Activated naive CD4-positive, alpha-beta T cell treated with anti-CD3 and anti-CD28 coated beads for 36 hours (primary cell): Measurements from ENCODE around the gene RSRC2. TPM values are rescaled to one million over a fixed set of nuclear protein-coding genes. Genes with fewer than 3 reads are reported as not detected.
"Not testable (repeated sequence)": the region's sequence is repeated elsewhere in the genome, so short reads cannot be mapped to it uniquely, and the experiment has no call there.

Source experiments
- CTCF ChIA-PET: fragments of 350-600 bp; sonication (Branson Sonifier 250); formaldehyde crosslinking; loops from one replicate; lab custom pipeline; 2021; ENCODE audit warnings: antibody characterized with exemption; lab: Charles Lee
- DNase-seq: peaks from one replicate; pipeline ENCODE4 v3.0.0-alpha.2; 2020
- H3K27ac Mint-ChIP-seq: one replicate; pipeline ENCODE4 v1.8.0; 2021; ENCODE audit warnings: mild to moderate bottlenecking, mixed read lengths
- H3K27me3 Mint-ChIP-seq: one replicate; pipeline ENCODE4 v1.8.0; 2021; ENCODE audit warnings: low read depth, mixed read lengths
- H3K36me3 Mint-ChIP-seq: one replicate; pipeline ENCODE4 v1.8.0; 2021; ENCODE audit warnings: low read depth, mixed read lengths
- H3K4me1 Mint-ChIP-seq: one replicate; pipeline ENCODE4 v1.8.0; 2021; ENCODE audit warnings: low read depth, mixed read lengths
- H3K4me3 Mint-ChIP-seq: one replicate; pipeline ENCODE4 v1.8.0; 2021; ENCODE audit warnings: mild to moderate bottlenecking, moderate library complexity, mixed read lengths
- H3K9me3 Mint-ChIP-seq: one replicate; pipeline ENCODE4 v1.8.0; 2021; ENCODE audit warnings: mixed read lengths
- intact Hi-C: fragments of 100-400 bp; cut with micrococcal nuclease; formaldehyde crosslinking; loops from one replicate; pipeline ENCODE4 v1.15.1; 2023
- total RNA-seq, 2 experiments: library from RNA; stranded (reverse); gene quantifications; one replicate each; pipeline ENCODE4 v1.2.3, GENCODE V29; 2021

RSRC2 gene
- total RNA-seq, 2 experiments from 2014 or later, result 117 to 127 TPM

- no peaks in the 10 kb centered on the region for H3K9me3 Mint-ChIP-seq
- no peaks in the 10 kb centered on the region for H3K27me3 Mint-ChIP-seq
- H3K4me3 Mint-ChIP-seq, result no peak overlapping the region
- peaks cover 37% of the 10 kb centered on the region for H3K4me1 Mint-ChIP-seq
- intact Hi-C loops, result no loop called here
- no peak for DNase-seq
- CTCF ChIA-PET, result no interaction called here
- H3K27ac Mint-ChIP-seq, result peak overlapping the region; percentile 66
- H3K36me3 Mint-ChIP-seq, result peaks cover 69% of the 10 kb centered on the region
Measured at GRCh38 chr12:122516544-122517361, 10.0 kb downstream of the RSRC2 start.

- H3K4me1 Mint-ChIP-seq, result peaks cover 28% of the 10 kb centered on the region
- H3K36me3 Mint-ChIP-seq, result peaks cover 60% of the 10 kb centered on the region
- H3K4me3 Mint-ChIP-seq, result no peak overlapping the region
- no peaks in the 10 kb centered on the region for H3K27me3 Mint-ChIP-seq
- intact Hi-C loops, result no loop called here
- CTCF ChIA-PET, result no interaction called here
- peak overlapping the region; percentile 36 for H3K27ac Mint-ChIP-seq
- no peak for DNase-seq
- H3K9me3 Mint-ChIP-seq, result no peaks in the 10 kb centered on the region
Measured at GRCh38 chr12:122515275-122515674, 11.5 kb downstream of the RSRC2 start.

- H3K36me3 Mint-ChIP-seq, result peaks cover 64% of the 10 kb centered on the region
- no peaks in the 10 kb centered on the region for H3K9me3 Mint-ChIP-seq
- CTCF ChIA-PET, result interaction anchor here (0.6 to 1.0 kb wide), 3 partner anchors 11 to 319 kb away, joined by 3 to 4 read pairs (median 4); no protein-coding TSS in a partner anchor
- H3K27ac Mint-ChIP-seq, result peak overlapping the region; percentile 24
- peaks cover 21% of the 10 kb centered on the region for H3K4me1 Mint-ChIP-seq
- no peaks in the 10 kb centered on the region for H3K27me3 Mint-ChIP-seq
- DNase-seq, result no peak
- intact Hi-C loops, result no loop called here
- no peak overlapping the region for H3K4me3 Mint-ChIP-seq
Measured at GRCh38 chr12:122513660-122514059, 13.1 kb downstream of the RSRC2 start.

- H3K27ac Mint-ChIP-seq, DNase-seq, H3K4me3 Mint-ChIP-seq, H3K27me3 Mint-ChIP-seq, H3K9me3 Mint-ChIP-seq, intact Hi-C loops: not testable (repeated sequence)
- CTCF ChIA-PET, result interaction anchor here (0.6 to 1.0 kb wide), 2 partner anchors 11 to 320 kb away, joined by 3 to 4 read pairs; no protein-coding TSS in a partner anchor
- peaks cover 64% of the 10 kb centered on the region for H3K36me3 Mint-ChIP-seq
- H3K4me1 Mint-ChIP-seq, result peaks cover 19% of the 10 kb centered on the region
Measured at GRCh38 chr12:122513028-122513427, 13.7 kb downstream of the RSRC2 start.

- CTCF ChIA-PET, result interaction anchor here (0.5 to 0.6 kb wide), 2 partner anchors 43 to 860 kb away, joined by 3 to 4 read pairs; no protein-coding TSS in a partner anchor
- Mint-ChIP-seq H3K4me3 (no peak overlapping the region), H3K4me1 (peaks cover 2% of the 10 kb centered on the region), H3K27me3 (no peaks in the 10 kb centered on the region), H3K9me3 (no peaks in the 10 kb centered on the region), H3K27ac (no peak overlapping the region), H3K36me3 (peaks cover 64% of the 10 kb centered on the region)
- DNase-seq, result no peak
- intact Hi-C loops, result no loop called here
Measured at GRCh38 chr12:122508163-122508562, 18.6 kb downstream of the RSRC2 start.

GRCh38 chr12:122506393-122506938 lies 20.3 kb downstream of the RSRC2 start:
- CTCF ChIA-PET, result no interaction called here
- no peaks in the 10 kb centered on the region for H3K9me3 Mint-ChIP-seq
- H3K4me1 Mint-ChIP-seq, result peaks cover 11% of the 10 kb centered on the region
- peak overlapping the region; percentile 30 for H3K27ac Mint-ChIP-seq
- no peaks in the 10 kb centered on the region for H3K27me3 Mint-ChIP-seq
- peaks cover 60% of the 10 kb centered on the region for H3K36me3 Mint-ChIP-seq
- intact Hi-C loops, result no loop called here
- no peak for DNase-seq
- no peak overlapping the region for H3K4me3 Mint-ChIP-seq

- intact Hi-C loops, result no loop called here
- Mint-ChIP-seq H3K4me3 (no peak overlapping the region), H3K9me3 (no peaks in the 10 kb centered on the region), H3K4me1 (peaks cover 18% of the 10 kb centered on the region), H3K27me3 (no peaks in the 10 kb centered on the region), H3K36me3 (peaks cover 62% of the 10 kb centered on the region), H3K27ac (no peak overlapping the region)
- no peak for DNase-seq
- CTCF ChIA-PET, result no interaction called here
Measured at GRCh38 chr12:122505419-122506051, 21.2 kb downstream of the RSRC2 start.

- no peaks in the 10 kb centered on the region for H3K27me3 Mint-ChIP-seq
- no peaks in the 10 kb centered on the region for H3K9me3 Mint-ChIP-seq
- H3K4me1 Mint-ChIP-seq, result peaks cover 24% of the 10 kb centered on the region
- CTCF ChIA-PET, result interaction anchor here (0.6 to 1.5 kb wide), 2 partner anchors 33 to 104 kb away, joined by 4 to 5 read pairs; no protein-coding TSS in a partner anchor
- DNase-seq, result no peak
- intact Hi-C loops, result no loop called here
- no peak overlapping the region for H3K4me3 Mint-ChIP-seq
- peak overlapping the region; percentile 38 for H3K27ac Mint-ChIP-seq
- peaks cover 54% of the 10 kb centered on the region for H3K36me3 Mint-ChIP-seq
Measured at GRCh38 chr12:122503783-122504590, 22.7 kb downstream of the RSRC2 start.

- intact Hi-C loops, result no loop called here
- Mint-ChIP-seq H3K9me3 (no peaks in the 10 kb centered on the region), H3K4me1 (peaks cover 31% of the 10 kb centered on the region), H3K27me3 (no peaks in the 10 kb centered on the region), H3K36me3 (peaks cover 51% of the 10 kb centered on the region), H3K4me3 (no peak overlapping the region), H3K27ac (peak overlapping the region; percentile 38)
- CTCF ChIA-PET, result interaction anchor here (1.5 kb wide), 1 partner anchor 104 kb away, joined by 5 read pairs; no protein-coding TSS in a partner anchor
- DNase-seq, result no peak
Measured at GRCh38 chr12:122503147-122503751, 23.5 kb downstream of the RSRC2 start.

- Mint-ChIP-seq H3K36me3 (peaks cover 44% of the 10 kb centered on the region), H3K4me3 (peak overlapping the region; percentile 93), H3K27ac (peak overlapping the region; percentile 97), H3K4me1 (peaks cover 37% of the 10 kb centered on the region), H3K9me3 (no peaks in the 10 kb centered on the region), H3K27me3 (no peaks in the 10 kb centered on the region)
- CTCF ChIA-PET, result interaction anchor here (0.6 to 1.4 kb wide), 3 partner anchors 22 to 103 kb away, joined by 3 to 7 read pairs (median 5); no protein-coding TSS in a partner anchor
- DNase-seq, result no peak
- intact Hi-C loops, result loop anchor here (1.0 to 2.0 kb wide), 9 partner anchors 26 to 699 kb away; partner anchors contain the start of genes DENR, DIABLO, KNTC1 and VPS33A
Measured at GRCh38 chr12:122501489-122501989, 25.2 kb downstream of the RSRC2 start.
